Measurements from ENCODE around the gene ST8SIA2.
"Not testable (repeated sequence)": the region's sequence is repeated elsewhere in the genome, so short reads cannot be mapped to it uniquely, and the experiment has no call there.

The ST8SIA2 gene

GRCh38 chr15:92443381-92443780, 49.7 kb downstream of the ST8SIA2 start:
- DNase-seq (ENCODE audit: low spot score): no peak

- DNase-seq (ENCODE audit: low spot score): no peak
These were observed 51.0 kb downstream of the ST8SIA2 start for GRCh38 chr15:92444631-92445030.

- DNase-seq (ENCODE audit: low spot score): no peak
These were observed 54.7 kb downstream of the ST8SIA2 start for GRCh38 chr15:92448370-92448769.

GRCh38 chr15:92449476-92449875, 55.8 kb downstream of the ST8SIA2 start:
- DNase-seq (ENCODE audit: low spot score): no peak

GRCh38 chr15:92451225-92451825, 57.6 kb downstream of the ST8SIA2 start:
- peak; percentile 15 for DNase-seq (ENCODE audit: low spot score)

GRCh38 chr15:92452143-92452542, 58.5 kb downstream of the ST8SIA2 start:
- DNase-seq (ENCODE audit: low spot score): no peak

- DNase-seq (ENCODE audit: low spot score): no peak
These were observed 59.9 kb downstream of the ST8SIA2 start for GRCh38 chr15:92453607-92454006.

- DNase-seq (ENCODE audit: low spot score): no peak
These were observed 60.9 kb downstream of the ST8SIA2 start for GRCh38 chr15:92454555-92455105.

- DNase-seq (ENCODE audit: low spot score): no peak
These were observed 61.6 kb downstream of the ST8SIA2 start for GRCh38 chr15:92455271-92455670.

- no peak for DNase-seq (ENCODE audit: low spot score)
These were observed 63.9 kb downstream of the ST8SIA2 start for GRCh38 chr15:92457471-92458041.

GRCh38 chr15:92460023-92460422, 66.3 kb downstream of the ST8SIA2 start:
- no peak for DNase-seq (ENCODE audit: low spot score)

GRCh38 chr15:92462424-92463125, 68.9 kb downstream of the ST8SIA2 start:
- no peak for DNase-seq (ENCODE audit: low spot score)

- no peak for DNase-seq (ENCODE audit: low spot score)
These were observed 69.7 kb downstream of the ST8SIA2 start for GRCh38 chr15:92463352-92463751.

GRCh38 chr15:92463826-92464225, 70.1 kb downstream of the ST8SIA2 start:
- DNase-seq (ENCODE audit: low spot score): no peak

GRCh38 chr15:92466834-92467233, 73.2 kb downstream of the ST8SIA2 start:
- DNase-seq (ENCODE audit: low spot score): no peak

- DNase-seq (ENCODE audit: low spot score): no peak
These were observed 73.6 kb downstream of the ST8SIA2 start for GRCh38 chr15:92467245-92467644.

- DNase-seq (ENCODE audit: low spot score): no peak
These were observed 75.3 kb downstream of the ST8SIA2 start for GRCh38 chr15:92468991-92469390.

GRCh38 chr15:92471288-92471687, 77.6 kb downstream of the ST8SIA2 start:
- no peak for DNase-seq (ENCODE audit: low spot score)

- DNase-seq (ENCODE audit: low spot score): no peak
These were observed 80.1 kb downstream of the ST8SIA2 start for GRCh38 chr15:92473756-92474155.

GRCh38 chr15:92479730-92480129, 86.0 kb downstream of the ST8SIA2 start:
- not testable (repeated sequence) for DNase-seq (ENCODE audit: low spot score)

- DNase-seq (ENCODE audit: low spot score): no peak
These were observed 86.7 kb downstream of the ST8SIA2 start for GRCh38 chr15:92480361-92480760.

GRCh38 chr15:92485441-92485840, 91.8 kb downstream of the ST8SIA2 start:
- no peak for DNase-seq (ENCODE audit: low spot score)

- no peak for DNase-seq (ENCODE audit: low spot score)
These were observed 99.0 kb downstream of the ST8SIA2 start for GRCh38 chr15:92492551-92493115.

Data from kidney capillary endothelial cell (primary cell).